Esophagus squamous epithelium (tissue), 5 donors: Measurements from ENCODE around the gene DENND1A. TPM values are rescaled to one million over a fixed set of nuclear protein-coding genes. Genes with fewer than 3 reads are reported as not detected.

Source experiments
- DNase-seq: peaks from one replicate; lab custom pipeline; 2025; lab: John Stamatoyannopoulos, UW
- H3K27ac ChIP-seq, 4 donors: fragments of 200-600 bp; sonication (generic); one replicate each; pipeline ENCODE4 v1.5.1; 2016 to 2019; ENCODE audit warnings: mild to moderate bottlenecking in 1 of 4
- H3K27me3 ChIP-seq, 4 donors: fragments of 200-600 bp; sonication (generic); 1 replicate in 3 of 4; 2 replicates in 1 of 4; pipeline versions ENCODE4 v1.5.1 to v1.6.0; 2017 to 2021; ENCODE audit warnings: antibody characterized with exemption in 1 of 4
- H3K36me3 ChIP-seq, 3 donors: fragments of 200-600 bp; sonication (generic); one replicate each; pipeline ENCODE4 v1.5.1; 2016 to 2019
- H3K4me1 ChIP-seq, 3 donors: fragments of 200-600 bp; sonication (generic); one replicate each; pipeline ENCODE4 v1.5.1; 2017 to 2019
- H3K4me3 ChIP-seq, 4 donors: fragments of 200-600 bp; sonication (generic); 1 replicate in 3 of 4; 2 replicates in 1 of 4; pipeline ENCODE4 v1.5.1; 2016 to 2019; ENCODE audit warnings: mild to moderate bottlenecking in 2 of 4, moderate library complexity in 1 of 4
- H3K9me3 ChIP-seq, 3 donors: fragments of 200-600 bp; sonication (generic); one replicate each; pipeline ENCODE4 v1.5.1; 2016 to 2019
- POLR2A ChIP-seq, 4 donors: fragments of 450-650 bp; IDR thresholded peaks; one replicate each; pipeline ENCODE4 v1.6.1; 2017; ENCODE audit warnings: antibody characterized with exemption in 4 of 4, mild to moderate bottlenecking in 4 of 4, moderate library complexity in 3 of 4
- WGBS, 2 donors: methylation state at CpG; one replicate each; pipeline ENCODE4 v1.1.5; 2018; 5-methylcytosine and 5-hydroxymethylcytosine counted together
- intact Hi-C: fragments of 100-400 bp; cut with DNase I; formaldehyde crosslinking; loops from one replicate; pipeline ENCODE4 v1.15.0; 2022
- total RNA-seq, 4 donors: library from RNA; depleted of rRNA; stranded (reverse); fragments of >200 nt; gene quantifications; one replicate each; pipeline ENCODE4 v1.1.0, GENCODE V29; 2016
- TF ChIP-seq, protein P1 (sequence below), 6 experiments: fragments of 450-650 bp in 4 of 6; fragments of 200-600 bp in 2 of 6; sonication (generic) in 2 of 6; IDR thresholded peaks; one replicate each; pipeline ENCODE4 v1.5.1; 2016 to 2019; ENCODE audit warnings: antibody characterized with exemption in 6 of 6, mild to moderate bottlenecking in 4 of 6, moderate library complexity in 4 of 6
- donor health status: DM: yes; HTN: yes; CAD: no.

DENND1A gene
- total RNA-seq, 4 donors from 2014 or later, result 5.3 to 16.0 (median 12.9) TPM

DNA sequence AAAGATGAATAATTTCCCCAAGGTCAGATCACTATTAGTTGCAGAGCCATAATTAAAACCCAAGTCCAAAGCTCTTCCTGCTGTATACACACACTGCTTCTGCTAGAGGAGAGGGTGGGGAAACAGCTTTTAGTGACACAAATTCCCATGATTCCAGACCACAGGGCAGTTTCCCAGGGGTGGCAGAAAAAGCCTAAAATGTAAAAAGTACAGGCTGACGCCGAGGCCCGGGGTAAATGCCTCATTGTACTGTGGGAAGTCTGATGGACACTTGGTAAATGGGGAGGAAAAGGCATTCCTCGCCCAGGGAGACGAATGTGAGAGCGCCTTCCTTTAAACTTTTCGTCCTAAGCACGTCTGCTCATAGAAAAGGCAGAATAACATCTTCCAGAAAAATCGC lies 65.7 kb downstream of the DENND1A start:
- TF ChIP-seq, protein P1, sequence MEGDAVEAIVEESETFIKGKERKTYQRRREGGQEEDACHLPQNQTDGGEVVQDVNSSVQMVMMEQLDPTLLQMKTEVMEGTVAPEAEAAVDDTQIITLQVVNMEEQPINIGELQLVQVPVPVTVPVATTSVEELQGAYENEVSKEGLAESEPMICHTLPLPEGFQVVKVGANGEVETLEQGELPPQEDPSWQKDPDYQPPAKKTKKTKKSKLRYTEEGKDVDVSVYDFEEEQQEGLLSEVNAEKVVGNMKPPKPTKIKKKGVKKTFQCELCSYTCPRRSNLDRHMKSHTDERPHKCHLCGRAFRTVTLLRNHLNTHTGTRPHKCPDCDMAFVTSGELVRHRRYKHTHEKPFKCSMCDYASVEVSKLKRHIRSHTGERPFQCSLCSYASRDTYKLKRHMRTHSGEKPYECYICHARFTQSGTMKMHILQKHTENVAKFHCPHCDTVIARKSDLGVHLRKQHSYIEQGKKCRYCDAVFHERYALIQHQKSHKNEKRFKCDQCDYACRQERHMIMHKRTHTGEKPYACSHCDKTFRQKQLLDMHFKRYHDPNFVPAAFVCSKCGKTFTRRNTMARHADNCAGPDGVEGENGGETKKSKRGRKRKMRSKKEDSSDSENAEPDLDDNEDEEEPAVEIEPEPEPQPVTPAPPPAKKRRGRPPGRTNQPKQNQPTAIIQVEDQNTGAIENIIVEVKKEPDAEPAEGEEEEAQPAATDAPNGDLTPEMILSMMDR (IDR thresholded peaks at IDR 0.05), result no peak
- TF ChIP-seq POLR2A (IDR thresholded peaks at IDR 0.05), result no peak
- intact Hi-C loops, result no loop called here
- Histone ChIP-seq H3K4me3 (no peak overlapping the region), H3K9me3 (no peaks in the 10 kb centered on the region), H3K27me3 (no peaks in the 10 kb centered on the region), H3K4me1 (peaks cover 0 to 13% (median 4%) of the 10 kb centered on the region in 3 donors), H3K27ac (no peak overlapping the region), H3K36me3 (no peaks in the 10 kb centered on the region)
- no peak for DNase-seq
- 90 to 92% methylated on average over 9 of the region's 9 CpGs for WGBS, 2 donors

DNA sequence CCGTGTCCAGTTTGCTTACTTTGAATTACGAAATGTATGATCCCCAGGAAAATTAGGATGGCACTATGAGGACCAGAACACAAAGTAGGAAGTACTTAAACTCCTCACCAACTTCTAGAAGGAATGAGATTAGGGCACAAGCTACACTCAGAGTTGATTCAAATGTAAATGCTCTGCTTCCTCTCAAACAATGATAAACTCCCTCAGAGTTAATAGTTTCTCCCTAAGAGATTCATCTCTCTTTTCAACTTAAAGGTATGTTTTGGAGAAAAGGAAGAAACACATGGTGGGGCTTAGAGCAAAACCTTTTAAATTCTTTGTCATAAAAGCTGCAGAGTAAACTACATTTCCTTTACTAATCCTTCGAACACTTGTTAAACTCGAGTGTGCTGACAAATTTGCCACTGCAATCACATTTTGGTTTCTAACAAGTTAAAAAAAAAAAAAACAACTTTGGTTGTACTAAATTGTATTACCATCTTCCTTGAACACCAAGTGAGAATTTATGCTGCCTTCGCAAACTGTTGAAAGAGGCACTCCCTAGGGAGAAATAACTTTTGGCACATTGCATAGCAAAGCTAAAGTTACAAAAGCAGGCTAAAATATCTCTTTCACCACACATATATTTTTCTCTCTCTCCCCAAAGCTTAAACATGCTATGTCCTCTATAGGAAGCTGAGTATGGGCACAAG lies 66.6 kb downstream of the DENND1A start:
- DNase-seq, result no peak
- TF ChIP-seq, protein P1 (IDR thresholded peaks at IDR 0.05), result no peak
- no peak for TF ChIP-seq POLR2A (IDR thresholded peaks at IDR 0.05)
- no peak overlapping the region for H3K4me3 ChIP-seq
- H3K27ac ChIP-seq, result no peak overlapping the region
- no peaks in the 10 kb centered on the region for H3K9me3 ChIP-seq
- intact Hi-C loops, result no loop called here
- peaks cover 0 to 10% (median 4%) of the 10 kb centered on the region in 3 donors for H3K4me1 ChIP-seq
- no peaks in the 10 kb centered on the region for H3K36me3 ChIP-seq
- no peaks in the 10 kb centered on the region for H3K27me3 ChIP-seq
- WGBS, 2 donors, result 72 to 83% methylated on average over 5 of the region's 5 CpGs

DNA sequence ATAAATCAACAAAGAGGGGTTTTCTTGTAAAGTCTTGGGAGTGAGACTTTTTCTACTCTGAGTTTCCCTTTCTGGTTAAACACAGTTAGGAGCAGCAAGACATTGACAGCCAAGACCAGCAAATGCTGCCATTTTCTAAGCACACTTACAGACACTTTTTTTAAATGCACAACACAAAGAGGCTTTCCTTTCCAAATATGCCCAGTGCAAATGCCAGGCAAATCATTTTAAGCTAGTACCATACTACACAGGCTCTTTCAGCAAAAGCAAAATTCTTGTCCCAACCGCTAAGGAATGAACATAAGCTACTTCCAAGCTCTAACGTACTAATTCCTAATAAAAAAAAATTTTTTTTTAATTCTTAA lies 68.2 kb downstream of the DENND1A start:
- Histone ChIP-seq H3K36me3 (no peaks in the 10 kb centered on the region), H3K4me1 (peaks cover 0 to 8% (median 4%) of the 10 kb centered on the region in 3 donors), H3K9me3 (no peaks in the 10 kb centered on the region), H3K27me3 (no peaks in the 10 kb centered on the region), H3K27ac (no peak overlapping the region), H3K4me3 (no peak overlapping the region)
- intact Hi-C loops, result no loop called here
- 80 to 85% methylated on average over 2 of the region's 2 CpGs for WGBS, 2 donors
- no peak for TF ChIP-seq POLR2A (IDR thresholded peaks at IDR 0.05)
- TF ChIP-seq, protein P1 (IDR thresholded peaks at IDR 0.05), result no peak
- DNase-seq, result no peak

DNA sequence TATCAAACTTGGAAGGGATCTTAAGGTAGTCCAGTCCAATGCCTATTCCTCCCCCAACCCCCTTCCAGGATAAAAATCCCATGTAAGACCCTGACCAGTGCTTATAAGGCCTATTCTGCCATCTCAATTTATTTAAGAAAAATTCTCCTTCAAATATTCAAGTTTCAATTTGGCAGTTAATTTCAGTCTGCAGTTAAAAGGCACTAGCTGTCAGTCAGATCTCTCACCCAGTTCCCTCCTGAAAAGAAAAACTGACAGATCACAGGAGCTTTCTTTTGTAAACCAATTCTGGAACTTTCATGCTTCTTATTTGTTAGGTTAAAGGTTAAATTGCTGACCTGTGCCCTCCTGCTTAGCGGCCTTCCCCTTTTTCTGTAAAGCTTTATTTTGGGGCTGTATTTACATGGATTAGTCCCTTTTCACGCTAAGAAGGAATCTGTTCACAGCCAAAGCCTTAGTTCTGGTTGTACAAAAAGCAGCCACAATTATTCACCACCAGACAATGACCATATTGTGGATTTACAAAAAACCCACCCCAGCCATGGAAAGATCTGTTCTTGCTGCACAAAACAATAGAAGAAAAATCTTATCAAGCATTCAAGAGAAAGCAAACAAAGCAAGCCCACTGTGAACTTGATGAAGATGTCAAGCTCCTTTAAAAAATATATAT lies 68.7 kb downstream of the DENND1A start:
- no peaks in the 10 kb centered on the region for H3K27me3 ChIP-seq
- no peaks in the 10 kb centered on the region for H3K36me3 ChIP-seq
- no peak overlapping the region for H3K4me3 ChIP-seq
- intact Hi-C loops, result no loop called here
- no peak overlapping the region for H3K27ac ChIP-seq
- no peak for DNase-seq
- peaks cover 0 to 8% (median 4%) of the 10 kb centered on the region in 3 donors for H3K4me1 ChIP-seq
- TF ChIP-seq POLR2A (IDR thresholded peaks at IDR 0.05), result no peak
- TF ChIP-seq, protein P1 (IDR thresholded peaks at IDR 0.05), result no peak
- WGBS, 2 donors, result 65 to 97% methylated on average over 2 of the region's 2 CpGs
- no peaks in the 10 kb centered on the region for H3K9me3 ChIP-seq

DNA sequence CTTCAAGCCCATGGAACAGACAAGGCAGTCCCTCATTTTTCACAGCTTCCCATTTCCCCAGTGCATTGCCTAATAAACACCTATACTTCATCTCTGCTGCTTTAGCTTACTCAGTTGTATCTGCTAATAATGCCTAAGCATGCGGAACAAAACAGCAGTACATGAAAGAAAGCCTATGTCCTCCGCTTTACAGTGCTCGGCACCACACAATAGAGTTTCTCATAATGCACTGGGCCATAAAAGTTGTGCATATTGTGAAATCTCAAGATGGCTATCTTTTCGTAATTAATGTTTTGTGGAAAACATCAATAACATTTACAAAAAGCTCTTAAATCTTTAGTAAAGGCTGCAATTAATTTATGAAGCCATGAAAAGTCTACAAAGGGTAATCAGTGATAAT lies 69.3 kb downstream of the DENND1A start:
- intact Hi-C loops, result no loop called here
- H3K27ac ChIP-seq, result no peak overlapping the region
- TF ChIP-seq, protein P1 (IDR thresholded peaks at IDR 0.05), result no peak
- TF ChIP-seq POLR2A (IDR thresholded peaks at IDR 0.05), result no peak

More for the DNA sequence above, 69.3 kb downstream of the DENND1A start:
- WGBS, 2 donors, result 81 to 100% methylated on average over 4 of the region's 4 CpGs
- peaks cover 0 to 7% (median 4%) of the 10 kb centered on the region in 3 donors for H3K4me1 ChIP-seq
- no peaks in the 10 kb centered on the region for H3K27me3 ChIP-seq
- no peaks in the 10 kb centered on the region for H3K9me3 ChIP-seq
- H3K36me3 ChIP-seq, result no peaks in the 10 kb centered on the region
- DNase-seq, result no peak
- no peak overlapping the region for H3K4me3 ChIP-seq
